WTC11 (cell line): ENCODE results near the gene BCKDHA. TPM values are rescaled to one million over a fixed set of nuclear protein-coding genes. Genes with fewer than 3 reads are reported as not detected.

Experiments
- ATAC-seq: fragments of 200-7000 bp; cut with Tn5 transposase; 2 replicates; pipeline ENCODE4 v1.10.0; 2021; ENCODE audit warnings: mild to moderate bottlenecking, moderate library complexity
- CTCF ChIA-PET: fragments of 300-600 bp; sonication (Branson Sonifier 250); formaldehyde crosslinking; loops from one replicate; lab custom pipeline; 2021; ENCODE audit warnings: antibody characterized with exemption; lab: Charles Lee
- POLR2A ChIA-PET: fragments of 350-600 bp; sonication (Branson Sonifier 250); formaldehyde crosslinking; loops from one replicate; lab custom pipeline; 2021; ENCODE audit warnings: antibody characterized with exemption; lab: Charles Lee
- DNase-seq: peaks from one replicate; pipeline ENCODE4 v3.0.0; 2021; ENCODE audit warnings: low spot score
- H3K27ac Mint-ChIP-seq: 2 replicates; pipeline ENCODE4 v1.8.0; 2021; ENCODE audit warnings: mixed read lengths
- H3K27me3 Mint-ChIP-seq: 2 replicates; pipeline ENCODE4 v1.8.0; 2021; ENCODE audit warnings: low read depth, mild to moderate bottlenecking, moderate library complexity, mixed read lengths
- H3K36me3 Mint-ChIP-seq: 2 replicates; pipeline ENCODE4 v1.8.0; 2021; ENCODE audit warnings: mixed read lengths
- H3K4me1 Mint-ChIP-seq: 2 replicates; pipeline ENCODE4 v1.8.0; 2022; ENCODE audit warnings: mixed read lengths
- H3K4me3 Mint-ChIP-seq: 2 replicates; pipeline ENCODE4 v1.8.0; 2021; ENCODE audit warnings: mild to moderate bottlenecking, moderate library complexity, mixed read lengths
- H3K9me3 Mint-ChIP-seq: 2 replicates; pipeline ENCODE4 v1.8.0; 2021; ENCODE audit warnings: mixed read lengths
- CREM ChIP-seq: sonication (generic); formaldehyde crosslinking; IDR thresholded peaks from 2 replicates; pipeline ENCODE4 v1.8.1; 2022; ENCODE audit warnings: mild to moderate bottlenecking, missing genetic modification reagents, moderate library complexity
- ESRRA ChIP-seq: sonication (generic); formaldehyde crosslinking; IDR thresholded peaks from 2 replicates; pipeline ENCODE4 v1.8.1; 2022; ENCODE audit warnings: mild to moderate bottlenecking, missing genetic modification reagents, borderline replicate concordance
- FOXJ3 ChIP-seq: sonication (generic); formaldehyde crosslinking; IDR thresholded peaks from 2 replicates; pipeline ENCODE4 v1.9.0; 2021; ENCODE audit warnings: missing genetic modification reagents, mild to moderate bottlenecking, borderline replicate concordance
- GRHL2 ChIP-seq: fragments of 250-450 bp; sonication (Bioruptor Pico); IDR thresholded peaks from 2 replicates; pipeline ENCODE4 v1.8.0; 2022; ENCODE audit warnings: mild to moderate bottlenecking, moderate library complexity; ENCODE audit not compliant: insufficient replicate concordance, severe bottlenecking
- NR1H2 ChIP-seq: sonication (generic); formaldehyde crosslinking; IDR thresholded peaks from 2 replicates; pipeline ENCODE4 v1.9.0; 2021; ENCODE audit warnings: mild to moderate bottlenecking, moderate library complexity, missing genetic modification reagents
- OVOL2 ChIP-seq: fragments of 250-450 bp; sonication (Bioruptor Pico); IDR thresholded peaks from 2 replicates; pipeline ENCODE4 v1.9.0; 2021; ENCODE audit warnings: mild to moderate bottlenecking, borderline replicate concordance
- ZNF671 ChIP-seq: fragments of 250-450 bp; sonication (Bioruptor Pico); IDR thresholded peaks from 2 replicates; pipeline ENCODE4 v1.8.0; 2021; ENCODE audit warnings: mild to moderate bottlenecking
- total RNA-seq: library from RNA; stranded (reverse); gene quantifications from 3 replicates; pipeline ENCODE4 v1.2.3, GENCODE V29; 2021
- TF ChIP-seq, protein P1 (sequence below): sonication (generic); formaldehyde crosslinking; IDR thresholded peaks from 2 replicates; pipeline ENCODE4 v1.8.0; 2023; ENCODE audit warnings: missing genetic modification reagents
- TF ChIP-seq, protein P2 (sequence below): fragments of 250-450 bp; sonication (Bioruptor Pico); IDR thresholded peaks from 2 replicates; pipeline ENCODE4 v1.9.0; 2021; ENCODE audit warnings: mild to moderate bottlenecking, borderline replicate concordance
- TF ChIP-seq, protein P3 (sequence below): sonication (generic); formaldehyde crosslinking; conservative IDR thresholded peaks from 2 replicates; pipeline ENCODE4 v1.8.1; 2022; ENCODE audit warnings: mild to moderate bottlenecking, missing genetic modification reagents
- TF ChIP-seq, protein P4 (sequence below): sonication (generic); formaldehyde crosslinking; IDR thresholded peaks from 2 replicates; pipeline ENCODE4 v1.8.0; 2023; ENCODE audit warnings: missing genetic modification reagents, mild to moderate bottlenecking, borderline replicate concordance
- TF ChIP-seq, protein P5 (sequence below): fragments of 250-450 bp; sonication (Bioruptor Pico); IDR thresholded peaks from 2 replicates; pipeline ENCODE4 v2.1.2; 2022; ENCODE audit warnings: mild to moderate bottlenecking, moderate library complexity
- TF ChIP-seq, protein P6 (sequence below): fragments of 250-450 bp; sonication (Bioruptor Pico); IDR thresholded peaks from 2 replicates; pipeline ENCODE4 v1.9.0; 2021; ENCODE audit warnings: mild to moderate bottlenecking
- TF ChIP-seq, protein P7 (sequence below): sonication (generic); formaldehyde crosslinking; IDR thresholded peaks from 2 replicates; pipeline ENCODE4 v1.8.1; 2022; ENCODE audit warnings: mild to moderate bottlenecking, moderate library complexity, missing genetic modification reagents

BCKDHA gene
- total RNA-seq, 1 experiment from 2014 or later: 18.8 TPM

DNA sequence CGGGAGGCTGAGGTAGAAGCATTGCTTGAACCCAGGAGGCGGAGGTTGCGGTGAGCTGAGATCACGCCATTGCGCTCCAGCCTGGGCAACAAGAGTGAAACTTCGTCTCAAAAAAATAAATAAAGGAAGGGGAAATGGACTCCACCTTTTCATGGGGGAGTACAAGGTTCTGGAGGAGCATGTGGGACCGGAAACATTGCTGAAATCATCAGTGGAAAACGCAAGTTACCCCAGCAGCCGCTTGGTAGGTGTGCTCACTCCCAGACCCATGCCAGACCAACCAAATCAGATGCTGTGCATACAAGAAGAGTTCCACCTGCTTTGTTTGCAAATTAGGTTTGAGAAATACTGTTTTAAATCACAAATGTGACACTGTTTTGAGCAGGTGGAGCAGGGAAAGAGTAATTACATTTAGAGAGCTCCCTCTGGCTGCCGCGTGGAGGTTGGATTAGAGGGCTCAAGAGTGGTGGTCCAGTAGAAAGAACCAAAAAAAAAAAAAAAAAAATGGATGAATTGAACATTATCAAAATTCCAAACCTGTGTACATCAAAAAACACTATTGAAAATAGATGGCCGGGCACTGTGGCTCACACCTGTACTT is 50.2 kb downstream of the BCKDHA start:
- Mint-ChIP-seq H3K4me1 (peaks cover 12% of the 10 kb centered on the region), H3K36me3 (no peaks in the 10 kb centered on the region), H3K27ac (no peak overlapping the region), H3K9me3 (no peaks in the 10 kb centered on the region), H3K4me3 (no peak overlapping the region), H3K27me3 (peaks cover 63% of the 10 kb centered on the region)
- no peak for ATAC-seq
- POLR2A ChIA-PET: interaction anchor here (0.6 to 0.8 kb wide), 3 partner anchors 9 to 560 kb away, joined by 3 read pairs; no protein-coding TSS in a partner anchor
- TF ChIP-seq, protein P1, sequence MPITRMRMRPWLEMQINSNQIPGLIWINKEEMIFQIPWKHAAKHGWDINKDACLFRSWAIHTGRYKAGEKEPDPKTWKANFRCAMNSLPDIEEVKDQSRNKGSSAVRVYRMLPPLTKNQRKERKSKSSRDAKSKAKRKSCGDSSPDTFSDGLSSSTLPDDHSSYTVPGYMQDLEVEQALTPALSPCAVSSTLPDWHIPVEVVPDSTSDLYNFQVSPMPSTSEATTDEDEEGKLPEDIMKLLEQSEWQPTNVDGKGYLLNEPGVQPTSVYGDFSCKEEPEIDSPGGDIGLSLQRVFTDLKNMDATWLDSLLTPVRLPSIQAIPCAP (CRISPR knock-in tag): no peak
- TF ChIP-seq OVOL2 (CRISPR knock-in tag) (no peak), CREM (CRISPR knock-in tag) (no peak), ESRRA (CRISPR knock-in tag) (no peak), NR1H2 (no peak), ZNF671 (no peak), GRHL2 (CRISPR knock-in tag) (no peak), FOXJ3 (CRISPR knock-in tag) (no peak)
- TF ChIP-seq, protein P2, sequence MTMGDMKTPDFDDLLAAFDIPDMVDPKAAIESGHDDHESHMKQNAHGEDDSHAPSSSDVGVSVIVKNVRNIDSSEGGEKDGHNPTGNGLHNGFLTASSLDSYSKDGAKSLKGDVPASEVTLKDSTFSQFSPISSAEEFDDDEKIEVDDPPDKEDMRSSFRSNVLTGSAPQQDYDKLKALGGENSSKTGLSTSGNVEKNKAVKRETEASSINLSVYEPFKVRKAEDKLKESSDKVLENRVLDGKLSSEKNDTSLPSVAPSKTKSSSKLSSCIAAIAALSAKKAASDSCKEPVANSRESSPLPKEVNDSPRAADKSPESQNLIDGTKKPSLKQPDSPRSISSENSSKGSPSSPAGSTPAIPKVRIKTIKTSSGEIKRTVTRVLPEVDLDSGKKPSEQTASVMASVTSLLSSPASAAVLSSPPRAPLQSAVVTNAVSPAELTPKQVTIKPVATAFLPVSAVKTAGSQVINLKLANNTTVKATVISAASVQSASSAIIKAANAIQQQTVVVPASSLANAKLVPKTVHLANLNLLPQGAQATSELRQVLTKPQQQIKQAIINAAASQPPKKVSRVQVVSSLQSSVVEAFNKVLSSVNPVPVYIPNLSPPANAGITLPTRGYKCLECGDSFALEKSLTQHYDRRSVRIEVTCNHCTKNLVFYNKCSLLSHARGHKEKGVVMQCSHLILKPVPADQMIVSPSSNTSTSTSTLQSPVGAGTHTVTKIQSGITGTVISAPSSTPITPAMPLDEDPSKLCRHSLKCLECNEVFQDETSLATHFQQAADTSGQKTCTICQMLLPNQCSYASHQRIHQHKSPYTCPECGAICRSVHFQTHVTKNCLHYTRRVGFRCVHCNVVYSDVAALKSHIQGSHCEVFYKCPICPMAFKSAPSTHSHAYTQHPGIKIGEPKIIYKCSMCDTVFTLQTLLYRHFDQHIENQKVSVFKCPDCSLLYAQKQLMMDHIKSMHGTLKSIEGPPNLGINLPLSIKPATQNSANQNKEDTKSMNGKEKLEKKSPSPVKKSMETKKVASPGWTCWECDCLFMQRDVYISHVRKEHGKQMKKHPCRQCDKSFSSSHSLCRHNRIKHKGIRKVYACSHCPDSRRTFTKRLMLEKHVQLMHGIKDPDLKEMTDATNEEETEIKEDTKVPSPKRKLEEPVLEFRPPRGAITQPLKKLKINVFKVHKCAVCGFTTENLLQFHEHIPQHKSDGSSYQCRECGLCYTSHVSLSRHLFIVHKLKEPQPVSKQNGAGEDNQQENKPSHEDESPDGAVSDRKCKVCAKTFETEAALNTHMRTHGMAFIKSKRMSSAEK (CRISPR knock-in tag): no peak
- TF ChIP-seq, protein P3, sequence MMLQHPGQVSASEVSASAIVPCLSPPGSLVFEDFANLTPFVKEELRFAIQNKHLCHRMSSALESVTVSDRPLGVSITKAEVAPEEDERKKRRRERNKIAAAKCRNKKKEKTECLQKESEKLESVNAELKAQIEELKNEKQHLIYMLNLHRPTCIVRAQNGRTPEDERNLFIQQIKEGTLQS (CRISPR knock-in tag): no peak
- TF ChIP-seq, protein P4, sequence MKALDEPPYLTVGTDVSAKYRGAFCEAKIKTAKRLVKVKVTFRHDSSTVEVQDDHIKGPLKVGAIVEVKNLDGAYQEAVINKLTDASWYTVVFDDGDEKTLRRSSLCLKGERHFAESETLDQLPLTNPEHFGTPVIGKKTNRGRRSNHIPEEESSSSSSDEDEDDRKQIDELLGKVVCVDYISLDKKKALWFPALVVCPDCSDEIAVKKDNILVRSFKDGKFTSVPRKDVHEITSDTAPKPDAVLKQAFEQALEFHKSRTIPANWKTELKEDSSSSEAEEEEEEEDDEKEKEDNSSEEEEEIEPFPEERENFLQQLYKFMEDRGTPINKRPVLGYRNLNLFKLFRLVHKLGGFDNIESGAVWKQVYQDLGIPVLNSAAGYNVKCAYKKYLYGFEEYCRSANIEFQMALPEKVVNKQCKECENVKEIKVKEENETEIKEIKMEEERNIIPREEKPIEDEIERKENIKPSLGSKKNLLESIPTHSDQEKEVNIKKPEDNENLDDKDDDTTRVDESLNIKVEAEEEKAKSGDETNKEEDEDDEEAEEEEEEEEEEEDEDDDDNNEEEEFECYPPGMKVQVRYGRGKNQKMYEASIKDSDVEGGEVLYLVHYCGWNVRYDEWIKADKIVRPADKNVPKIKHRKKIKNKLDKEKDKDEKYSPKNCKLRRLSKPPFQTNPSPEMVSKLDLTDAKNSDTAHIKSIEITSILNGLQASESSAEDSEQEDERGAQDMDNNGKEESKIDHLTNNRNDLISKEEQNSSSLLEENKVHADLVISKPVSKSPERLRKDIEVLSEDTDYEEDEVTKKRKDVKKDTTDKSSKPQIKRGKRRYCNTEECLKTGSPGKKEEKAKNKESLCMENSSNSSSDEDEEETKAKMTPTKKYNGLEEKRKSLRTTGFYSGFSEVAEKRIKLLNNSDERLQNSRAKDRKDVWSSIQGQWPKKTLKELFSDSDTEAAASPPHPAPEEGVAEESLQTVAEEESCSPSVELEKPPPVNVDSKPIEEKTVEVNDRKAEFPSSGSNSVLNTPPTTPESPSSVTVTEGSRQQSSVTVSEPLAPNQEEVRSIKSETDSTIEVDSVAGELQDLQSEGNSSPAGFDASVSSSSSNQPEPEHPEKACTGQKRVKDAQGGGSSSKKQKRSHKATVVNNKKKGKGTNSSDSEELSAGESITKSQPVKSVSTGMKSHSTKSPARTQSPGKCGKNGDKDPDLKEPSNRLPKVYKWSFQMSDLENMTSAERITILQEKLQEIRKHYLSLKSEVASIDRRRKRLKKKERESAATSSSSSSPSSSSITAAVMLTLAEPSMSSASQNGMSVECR: no peak
- TF ChIP-seq, protein P5, sequence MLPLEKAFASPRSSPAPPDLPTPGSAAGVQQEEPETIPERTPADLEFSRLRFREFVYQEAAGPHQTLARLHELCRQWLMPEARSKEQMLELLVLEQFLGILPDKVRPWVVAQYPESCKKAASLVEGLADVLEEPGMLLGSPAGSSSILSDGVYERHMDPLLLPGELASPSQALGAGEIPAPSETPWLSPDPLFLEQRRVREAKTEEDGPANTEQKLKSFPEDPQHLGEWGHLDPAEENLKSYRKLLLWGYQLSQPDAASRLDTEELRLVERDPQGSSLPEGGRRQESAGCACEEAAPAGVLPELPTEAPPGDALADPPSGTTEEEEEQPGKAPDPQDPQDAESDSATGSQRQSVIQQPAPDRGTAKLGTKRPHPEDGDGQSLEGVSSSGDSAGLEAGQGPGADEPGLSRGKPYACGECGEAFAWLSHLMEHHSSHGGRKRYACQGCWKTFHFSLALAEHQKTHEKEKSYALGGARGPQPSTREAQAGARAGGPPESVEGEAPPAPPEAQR (CRISPR knock-in tag): no peak
- TF ChIP-seq, protein P6, sequence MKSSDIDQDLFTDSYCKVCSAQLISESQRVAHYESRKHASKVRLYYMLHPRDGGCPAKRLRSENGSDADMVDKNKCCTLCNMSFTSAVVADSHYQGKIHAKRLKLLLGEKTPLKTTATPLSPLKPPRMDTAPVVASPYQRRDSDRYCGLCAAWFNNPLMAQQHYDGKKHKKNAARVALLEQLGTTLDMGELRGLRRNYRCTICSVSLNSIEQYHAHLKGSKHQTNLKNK (CRISPR knock-in tag): no peak
- TF ChIP-seq, protein P7, sequence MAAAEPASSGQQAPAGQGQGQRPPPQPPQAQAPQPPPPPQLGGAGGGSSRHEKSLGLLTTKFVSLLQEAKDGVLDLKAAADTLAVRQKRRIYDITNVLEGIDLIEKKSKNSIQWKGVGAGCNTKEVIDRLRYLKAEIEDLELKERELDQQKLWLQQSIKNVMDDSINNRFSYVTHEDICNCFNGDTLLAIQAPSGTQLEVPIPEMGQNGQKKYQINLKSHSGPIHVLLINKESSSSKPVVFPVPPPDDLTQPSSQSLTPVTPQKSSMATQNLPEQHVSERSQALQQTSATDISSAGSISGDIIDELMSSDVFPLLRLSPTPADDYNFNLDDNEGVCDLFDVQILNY (CRISPR knock-in tag): no peak
- DNase-seq: no peak
- CTCF ChIA-PET: interaction anchor here (0.6 to 10.4 kb wide), 34 partner anchors 8 to 811 kb away, joined by 3 to 310 read pairs (median 5); partner anchors contain the start of genes B3GNT8, COQ8B, DMAC2 and TMEM91
